ENCODE results near the gene BACE1-AS. TPM values are rescaled to one million over a fixed set of nuclear protein-coding genes. Genes with fewer than 3 reads are reported as not detected.
"Not testable (repeated sequence)": the region's sequence is repeated elsewhere in the genome, so short reads cannot be mapped to it uniquely, and the experiment has no call there.

The BACE1-AS gene
- total RNA-seq, 2 donors from 2014 or later = 4.8 to 19.1 TPM

GRCh38 chr11:117269856-117270255, 21.3 kb upstream of the BACE1-AS start:
- no peaks in the 10 kb centered on the region for H3K27me3 ChIP-seq (replicated peaks; ENCODE audit: insufficient read depth)
- H3K27ac ChIP-seq = no peak overlapping the region
- H3K4me1 ChIP-seq (replicated peaks) = no peaks in the 10 kb centered on the region
- no peaks in the 10 kb centered on the region for H3K9me3 ChIP-seq
- intact Hi-C loops (cut with DNase I) = no loop called here
- no peaks in the 10 kb centered on the region for H3K36me3 ChIP-seq
- DNase-seq (ENCODE audit: low spot score) = no peak
- WGBS = 91% methylated on average over 2 of the region's 2 CpGs
- no peak overlapping the region for H3K4me3 ChIP-seq
- TF ChIP-seq, protein P1, sequence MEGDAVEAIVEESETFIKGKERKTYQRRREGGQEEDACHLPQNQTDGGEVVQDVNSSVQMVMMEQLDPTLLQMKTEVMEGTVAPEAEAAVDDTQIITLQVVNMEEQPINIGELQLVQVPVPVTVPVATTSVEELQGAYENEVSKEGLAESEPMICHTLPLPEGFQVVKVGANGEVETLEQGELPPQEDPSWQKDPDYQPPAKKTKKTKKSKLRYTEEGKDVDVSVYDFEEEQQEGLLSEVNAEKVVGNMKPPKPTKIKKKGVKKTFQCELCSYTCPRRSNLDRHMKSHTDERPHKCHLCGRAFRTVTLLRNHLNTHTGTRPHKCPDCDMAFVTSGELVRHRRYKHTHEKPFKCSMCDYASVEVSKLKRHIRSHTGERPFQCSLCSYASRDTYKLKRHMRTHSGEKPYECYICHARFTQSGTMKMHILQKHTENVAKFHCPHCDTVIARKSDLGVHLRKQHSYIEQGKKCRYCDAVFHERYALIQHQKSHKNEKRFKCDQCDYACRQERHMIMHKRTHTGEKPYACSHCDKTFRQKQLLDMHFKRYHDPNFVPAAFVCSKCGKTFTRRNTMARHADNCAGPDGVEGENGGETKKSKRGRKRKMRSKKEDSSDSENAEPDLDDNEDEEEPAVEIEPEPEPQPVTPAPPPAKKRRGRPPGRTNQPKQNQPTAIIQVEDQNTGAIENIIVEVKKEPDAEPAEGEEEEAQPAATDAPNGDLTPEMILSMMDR (IDR thresholded peaks at IDR 0.05) = no peak
- no peak for TF ChIP-seq POLR2A (IDR thresholded peaks at IDR 0.05)
- no peak for TF ChIP-seq POLR2AphosphoS5 (IDR thresholded peaks at IDR 0.05)

GRCh38 chr11:117271208-117271607, 19.9 kb upstream of the BACE1-AS start:
- Histone ChIP-seq H3K9me3 (no peaks in the 10 kb centered on the region), H3K27ac (no peak overlapping the region), H3K36me3 (no peaks in the 10 kb centered on the region), H3K4me1 (replicated peaks) (no peaks in the 10 kb centered on the region), H3K4me3 (no peak overlapping the region), H3K27me3 (replicated peaks; ENCODE audit: insufficient read depth) (no peaks in the 10 kb centered on the region)
- TF ChIP-seq POLR2A (IDR thresholded peaks at IDR 0.05) = no peak
- TF ChIP-seq, protein P1 (IDR thresholded peaks at IDR 0.05) = no peak
- TF ChIP-seq POLR2AphosphoS5 (IDR thresholded peaks at IDR 0.05) = no peak
- WGBS = 88% methylated on average over 4 of the region's 4 CpGs
- intact Hi-C loops (cut with DNase I) = no loop called here
- no peak for DNase-seq (ENCODE audit: low spot score)

GRCh38 chr11:117272175-117272574, 19.0 kb upstream of the BACE1-AS start:
- H3K4me1 ChIP-seq (replicated peaks); H3K27me3 ChIP-seq (replicated peaks; ENCODE audit: insufficient read depth); intact Hi-C loops (cut with DNase I); H3K9me3 ChIP-seq; H3K36me3 ChIP-seq; DNase-seq (ENCODE audit: low spot score); H3K27ac ChIP-seq; H3K4me3 ChIP-seq: not testable (repeated sequence)
- 94% methylated on average over 5 of the region's 5 CpGs for WGBS

DNA sequence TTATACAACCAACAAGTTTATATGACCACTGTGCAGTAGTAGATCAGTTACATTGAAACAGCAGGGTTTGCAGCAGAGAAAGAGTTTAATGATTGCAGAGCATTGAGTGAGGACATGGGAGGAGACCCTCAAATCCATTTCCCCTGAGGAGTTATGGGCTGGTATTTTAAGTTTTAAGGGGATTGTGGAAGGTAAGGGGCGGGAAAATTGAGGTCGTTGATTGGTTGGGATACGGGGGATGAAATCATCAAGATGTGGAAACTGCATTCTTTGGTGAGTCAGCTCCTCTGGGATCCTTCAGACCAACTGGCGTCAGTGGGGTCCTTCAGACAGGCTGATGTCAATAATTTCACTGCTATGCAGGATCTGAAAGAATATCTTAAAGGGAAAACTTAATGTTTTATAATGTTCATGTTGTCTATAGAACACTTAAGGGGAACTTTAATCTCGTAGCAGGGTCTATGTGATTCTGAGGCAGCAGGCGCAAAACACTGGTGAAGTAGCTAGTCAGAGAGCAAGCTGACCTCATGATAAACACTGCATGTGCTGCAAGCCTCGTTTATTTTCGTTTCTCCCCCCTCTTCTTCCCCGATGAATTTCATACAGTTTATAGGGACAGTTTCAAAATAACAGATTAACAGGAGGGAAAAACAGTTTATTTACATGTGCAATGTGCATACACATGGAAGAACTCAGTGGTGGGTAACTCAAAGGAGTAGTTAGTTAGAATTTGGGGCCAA, 17.4 kb upstream of the BACE1-AS start:
- TF ChIP-seq POLR2AphosphoS5 (IDR thresholded peaks at IDR 0.05) (no peak), POLR2A (IDR thresholded peaks at IDR 0.05) (no peak)
- TF ChIP-seq, protein P1 (IDR thresholded peaks at IDR 0.05) = no peak
- DNase-seq (ENCODE audit: low spot score) = no peak
- Histone ChIP-seq H3K27me3 (replicated peaks; ENCODE audit: insufficient read depth) (no peaks in the 10 kb centered on the region), H3K27ac (no peak overlapping the region), H3K36me3 (no peaks in the 10 kb centered on the region), H3K4me1 (replicated peaks) (no peaks in the 10 kb centered on the region), H3K9me3 (no peaks in the 10 kb centered on the region), H3K4me3 (no peak overlapping the region)
- 89% methylated on average over 9 of the region's 9 CpGs for WGBS
- intact Hi-C loops (cut with DNase I) = no loop called here

DNA sequence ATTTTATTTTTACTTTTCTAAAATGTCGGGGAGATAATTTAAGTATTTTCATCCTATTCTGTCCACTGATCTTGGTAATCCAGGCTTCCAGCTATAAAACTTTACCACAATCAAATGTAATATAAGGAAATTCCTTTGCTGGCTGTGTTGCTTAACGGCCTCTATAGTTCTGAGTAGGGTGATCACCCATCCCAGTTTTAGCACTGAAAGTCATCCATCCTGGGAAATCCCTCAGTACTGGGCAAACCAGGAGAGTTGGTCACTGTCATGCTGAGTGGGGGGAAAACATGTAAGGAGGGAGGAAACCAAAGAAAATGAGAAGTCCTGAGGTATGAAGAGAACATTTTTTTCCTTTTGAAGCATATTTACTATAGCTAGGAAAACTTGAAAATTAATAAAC, 12.8 kb upstream of the BACE1-AS start:
- Histone ChIP-seq H3K4me3 (no peak overlapping the region), H3K27me3 (replicated peaks; ENCODE audit: insufficient read depth) (no peaks in the 10 kb centered on the region), H3K9me3 (no peaks in the 10 kb centered on the region), H3K27ac (no peak overlapping the region), H3K36me3 (no peaks in the 10 kb centered on the region), H3K4me1 (replicated peaks) (no peaks in the 10 kb centered on the region)
- intact Hi-C loops (cut with DNase I) = no loop called here
- no peak for DNase-seq (ENCODE audit: low spot score)
- no peak for TF ChIP-seq POLR2A (IDR thresholded peaks at IDR 0.05)
- no peak for TF ChIP-seq POLR2AphosphoS5 (IDR thresholded peaks at IDR 0.05)
- TF ChIP-seq, protein P1 (IDR thresholded peaks at IDR 0.05) = no peak
- 78% methylated on average over 2 of the region's 2 CpGs for WGBS
